Right ventricle myocardium inferior (tissue), 1 donor: ENCODE results near the gene INPP5D. TPM values are rescaled to one million over a fixed set of nuclear protein-coding genes. Genes with fewer than 3 reads are reported as not detected.

Experiments
- ATAC-seq: fragments of 200-7000 bp; cut with Tn5 transposase; one replicate; pipeline ENCODE4 v1.9.1; 2020; ENCODE audit warnings: mild to moderate bottlenecking, moderate library complexity
- DNase-seq: peaks from one replicate; pipeline ENCODE4 v3.0.0; 2021; ENCODE audit errors: missing footprints
- intact Hi-C: fragments of 100-400 bp; cut with DNase I; formaldehyde crosslinking; loops from one replicate; pipeline ENCODE4 v1.11.0; 2022
- total RNA-seq: library from RNA; stranded (reverse); fragmentation: NEBNext Ultra II Directional; extraction: Animal tissue kit (Norgen Biotek cat#: 25700); gene quantifications from one replicate; pipeline ENCODE4 v1.2.1, GENCODE V29; 2021
- donor health status: DM: no; HTN: yes; CAD: no; lungs with severe emphysema.

The INPP5D gene
- total RNA-seq, 1 donor from 2014 or later = 5.2 TPM

GRCh38 chr2:233204286-233204936 lies 144.3 kb downstream of the INPP5D start:
- intact Hi-C loops = no loop called here
- ATAC-seq (no peak), DNase-seq (no peak)

GRCh38 chr2:233208382-233209116 lies 148.4 kb downstream of the INPP5D start:
- intact Hi-C loops = no loop called here
- ATAC-seq (no peak), DNase-seq (no peak)

GRCh38 chr2:233209117-233209532 lies 149.0 kb downstream of the INPP5D start:
- intact Hi-C loops = no loop called here
- no peak for ATAC-seq

GRCh38 chr2:233209533-233210171 lies 149.5 kb downstream of the INPP5D start:
- intact Hi-C loops = no loop called here
- ATAC-seq (no peak), DNase-seq (no peak)

More at GRCh38 chr2:233209117-233209532, 149.0 kb downstream of the INPP5D start:
- DNase-seq = no peak

GRCh38 chr2:233210281-233210680 lies 150.1 kb downstream of the INPP5D start:
- ATAC-seq (no peak), DNase-seq (no peak)
- intact Hi-C loops = no loop called here

- intact Hi-C loops = no loop called here
- ATAC-seq = no peak
- DNase-seq = peak; percentile 80
Observed at GRCh38 chr2:233210843-233211547, 150.9 kb downstream of the INPP5D start.

- intact Hi-C loops = no loop called here
- ATAC-seq (no peak), DNase-seq (no peak)
Observed at GRCh38 chr2:233211548-233211895, 151.4 kb downstream of the INPP5D start.

- intact Hi-C loops = no loop called here
Observed at GRCh38 chr2:233213011-233213410, 152.9 kb downstream of the INPP5D start.

GRCh38 chr2:233213975-233214374 lies 153.8 kb downstream of the INPP5D start:
- no peak for DNase-seq
- no peak for ATAC-seq

More at GRCh38 chr2:233213011-233213410, 152.9 kb downstream of the INPP5D start:
- ATAC-seq = no peak
- DNase-seq = no peak

GRCh38 chr2:233217892-233218377 lies 157.8 kb downstream of the INPP5D start:
- DNase-seq (no peak), ATAC-seq (no peak)
- intact Hi-C loops = no loop called here

More at GRCh38 chr2:233213975-233214374, 153.8 kb downstream of the INPP5D start:
- intact Hi-C loops = no loop called here

- intact Hi-C loops = no loop called here
- no peak for DNase-seq
- ATAC-seq = no peak
Observed at GRCh38 chr2:233218836-233219235, 158.7 kb downstream of the INPP5D start.

GRCh38 chr2:233219848-233220247 lies 159.7 kb downstream of the INPP5D start:
- no peak for ATAC-seq
- intact Hi-C loops = no loop called here
- DNase-seq = no peak

GRCh38 chr2:233221378-233222063 lies 161.4 kb downstream of the INPP5D start:
- ATAC-seq (no peak), DNase-seq (no peak)
- intact Hi-C loops = no loop called here

- intact Hi-C loops = no loop called here
- ATAC-seq (no peak), DNase-seq (no peak)
Observed at GRCh38 chr2:233223059-233223894, 163.1 kb downstream of the INPP5D start.

GRCh38 chr2:233225230-233226068 lies 165.3 kb downstream of the INPP5D start:
- DNase-seq = no peak
- intact Hi-C loops = no loop called here
- ATAC-seq = no peak

GRCh38 chr2:233226511-233227031 lies 166.4 kb downstream of the INPP5D start:
- ATAC-seq (no peak), DNase-seq (no peak)
- intact Hi-C loops = no loop called here
